GM18519 (cell line): Measurements from ENCODE around the gene C3orf22.

ENCODE experiments used
- ATAC-seq: cut with Tn5 transposase; IDR thresholded peaks from one replicate; pipeline ENCODE4 v1.9.1; 2021; ENCODE audit warnings: mild to moderate bottlenecking, moderate library complexity; ENCODE audit not compliant: unreplicated experiment, low FRiP score

The C3orf22 gene

DNA sequence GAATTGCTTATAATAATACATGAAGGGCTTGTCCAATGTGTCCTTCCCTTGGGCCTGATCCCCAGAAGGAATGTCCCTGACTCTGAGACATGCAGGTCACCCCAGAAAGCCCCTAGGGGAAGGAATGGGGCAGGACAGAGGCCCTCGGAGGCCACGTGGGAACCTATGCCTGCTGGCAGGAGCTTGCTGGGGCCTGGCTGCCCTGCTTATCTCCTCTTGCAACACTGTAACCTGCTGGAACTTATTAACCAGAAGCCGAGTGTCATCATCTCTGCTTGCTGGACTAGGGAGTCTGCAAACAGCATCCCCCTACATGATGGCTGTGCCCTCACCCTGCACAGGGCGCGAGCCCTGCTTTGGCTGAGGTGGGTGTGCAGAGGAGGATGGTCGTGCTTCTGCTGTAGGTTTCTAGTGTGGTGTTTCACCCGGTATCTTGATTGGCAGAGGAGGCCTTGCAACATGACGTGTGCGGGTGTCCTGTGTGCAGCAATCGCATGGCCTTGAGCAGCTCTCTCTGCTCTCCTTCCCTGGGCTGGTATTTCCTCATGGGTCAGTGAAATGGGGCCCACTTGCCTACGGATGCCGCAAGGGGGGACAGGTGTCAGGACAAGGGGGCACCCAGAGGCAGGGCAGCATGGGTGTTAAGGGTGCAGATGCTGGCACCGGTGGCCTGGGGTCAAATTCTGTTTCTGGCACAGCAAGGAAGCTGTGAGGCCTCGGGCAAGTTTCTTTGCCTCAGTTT is 29.8 kb downstream of the C3orf22 start:
- ATAC-seq = no peak

DNA sequence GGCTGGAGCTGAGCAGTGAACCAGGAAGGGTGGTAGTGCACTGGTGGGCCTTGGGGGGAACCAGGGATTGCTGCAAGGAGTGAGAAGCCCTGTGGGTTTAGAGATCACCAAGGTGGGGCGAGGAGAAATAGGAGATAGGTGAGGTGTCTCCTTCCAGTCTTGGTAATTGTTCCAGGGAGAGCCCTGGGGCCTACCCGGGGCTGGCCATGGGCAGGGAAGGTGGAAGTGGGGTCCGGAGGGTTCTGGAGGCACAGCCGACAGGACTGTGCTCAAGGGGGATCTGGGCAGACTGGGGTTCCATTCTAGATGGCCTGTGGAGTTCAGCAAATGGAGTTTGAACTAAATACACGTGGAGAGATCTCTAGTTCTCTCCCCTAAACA is 30.3 kb downstream of the C3orf22 start:
- no peak for ATAC-seq

DNA sequence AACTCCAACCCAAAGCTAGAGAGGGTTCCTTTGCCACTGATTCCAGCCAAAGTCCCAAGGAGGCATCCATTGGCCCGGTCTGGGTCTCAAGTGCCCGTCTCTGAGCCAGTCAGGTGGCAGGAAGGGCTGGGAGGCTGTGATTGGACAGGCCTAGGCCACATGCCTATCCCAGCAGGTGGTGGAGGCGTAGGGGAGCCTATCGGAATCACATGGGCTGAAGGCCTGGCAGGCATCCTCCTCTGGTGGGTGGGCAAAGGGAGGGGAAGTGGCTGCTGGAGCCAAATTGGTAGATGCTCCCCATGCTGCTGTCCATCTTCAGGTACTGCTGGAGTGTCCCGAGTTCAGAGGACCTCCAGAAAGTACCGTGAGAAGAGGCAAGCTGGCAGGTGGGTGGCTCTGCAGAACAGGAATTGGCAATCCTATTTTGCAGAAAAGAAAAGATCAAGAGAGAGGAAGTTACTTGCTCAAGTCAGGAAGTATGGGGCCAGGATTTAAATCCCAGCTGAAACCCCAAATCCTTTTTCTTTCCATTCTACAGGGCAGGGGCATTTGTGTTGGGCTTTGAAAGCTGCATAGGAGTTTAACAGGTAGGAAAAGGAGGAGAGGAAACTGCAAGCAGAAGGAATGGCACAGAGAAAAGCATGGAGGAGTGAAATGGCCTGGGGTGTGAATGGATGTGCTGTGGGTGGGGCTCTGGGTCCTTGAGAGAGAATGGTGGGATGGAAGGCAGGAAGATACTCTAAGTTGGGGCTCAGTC is 31.1 kb downstream of the C3orf22 start:
- ATAC-seq = no peak

DNA sequence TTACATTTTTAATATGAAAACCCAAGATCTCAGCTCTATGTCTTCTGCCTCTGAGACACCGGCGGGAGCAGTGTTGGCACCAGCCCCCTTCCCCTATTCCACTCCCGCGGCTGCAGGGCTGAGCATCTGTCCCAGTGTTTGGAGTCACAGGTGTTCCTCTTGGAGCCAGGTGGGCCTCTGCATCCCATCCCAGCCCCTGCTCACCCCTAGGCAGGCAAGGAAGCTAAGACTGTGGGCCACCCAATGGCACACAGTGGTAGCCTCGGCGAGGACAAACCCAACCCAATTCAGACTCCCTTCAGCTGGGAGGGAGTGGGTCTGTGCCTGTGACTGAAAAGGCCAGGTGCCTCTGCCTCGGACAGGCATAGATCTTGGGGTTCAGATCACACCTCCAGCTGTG is 31.7 kb downstream of the C3orf22 start:
- ATAC-seq = no peak

DNA sequence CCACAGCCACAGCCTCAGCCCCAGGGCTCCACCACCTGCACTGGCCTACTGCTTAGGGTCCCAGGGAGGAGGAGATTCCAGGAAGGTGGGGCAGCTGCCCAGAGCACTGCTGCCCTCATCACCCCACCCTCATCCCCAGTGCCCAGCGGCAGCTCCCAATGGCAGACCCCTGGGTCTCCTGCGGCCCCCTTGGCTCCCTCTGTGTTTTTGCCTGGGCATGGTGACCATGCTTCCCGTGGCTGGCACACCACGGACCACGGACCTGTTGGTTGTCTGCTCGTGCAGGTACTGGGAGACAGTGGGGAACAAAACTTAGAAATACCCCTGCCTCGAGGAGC is 32.1 kb downstream of the C3orf22 start:
- ATAC-seq = no peak

DNA sequence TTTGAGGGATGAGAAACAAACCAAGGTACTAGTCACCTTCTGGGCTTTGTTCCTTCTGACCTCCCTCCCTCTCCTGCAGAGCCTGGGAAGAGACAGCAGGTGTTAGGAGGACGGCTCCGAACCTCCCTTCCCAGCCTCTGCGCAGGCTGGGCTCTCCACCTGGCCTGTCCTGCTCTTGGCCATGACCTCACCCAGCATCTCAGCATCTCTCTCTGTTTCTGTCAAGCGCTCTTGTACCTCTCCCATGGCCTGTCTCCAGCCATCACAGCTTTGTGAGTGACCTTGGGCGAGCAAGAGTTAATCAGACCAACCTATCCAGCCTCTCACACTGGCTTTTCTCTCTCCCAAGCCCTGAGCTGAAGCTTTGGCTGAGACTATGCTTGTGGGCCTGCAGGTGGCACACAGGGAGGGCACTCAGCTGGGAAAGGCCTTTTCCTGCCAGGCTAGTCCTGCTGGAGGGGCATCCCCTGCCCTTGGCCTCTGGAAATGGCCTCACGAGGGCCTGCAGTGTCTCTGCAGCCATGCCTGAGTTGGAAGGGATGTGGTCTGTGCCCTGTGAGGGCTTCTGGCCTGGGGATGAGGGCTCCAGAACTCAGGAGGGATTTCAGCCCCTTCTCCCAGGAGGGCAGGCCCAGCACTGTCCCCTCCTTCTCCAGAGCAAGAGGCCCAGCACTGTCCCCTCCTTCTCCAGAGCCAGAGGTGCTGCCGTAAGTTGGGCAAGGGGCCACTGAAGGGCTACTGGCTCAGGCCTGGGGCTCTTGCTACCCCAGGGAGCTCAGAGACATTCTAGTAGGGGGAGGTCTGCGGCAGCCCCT is 32.7 kb downstream of the C3orf22 start:
- ATAC-seq = no peak

DNA sequence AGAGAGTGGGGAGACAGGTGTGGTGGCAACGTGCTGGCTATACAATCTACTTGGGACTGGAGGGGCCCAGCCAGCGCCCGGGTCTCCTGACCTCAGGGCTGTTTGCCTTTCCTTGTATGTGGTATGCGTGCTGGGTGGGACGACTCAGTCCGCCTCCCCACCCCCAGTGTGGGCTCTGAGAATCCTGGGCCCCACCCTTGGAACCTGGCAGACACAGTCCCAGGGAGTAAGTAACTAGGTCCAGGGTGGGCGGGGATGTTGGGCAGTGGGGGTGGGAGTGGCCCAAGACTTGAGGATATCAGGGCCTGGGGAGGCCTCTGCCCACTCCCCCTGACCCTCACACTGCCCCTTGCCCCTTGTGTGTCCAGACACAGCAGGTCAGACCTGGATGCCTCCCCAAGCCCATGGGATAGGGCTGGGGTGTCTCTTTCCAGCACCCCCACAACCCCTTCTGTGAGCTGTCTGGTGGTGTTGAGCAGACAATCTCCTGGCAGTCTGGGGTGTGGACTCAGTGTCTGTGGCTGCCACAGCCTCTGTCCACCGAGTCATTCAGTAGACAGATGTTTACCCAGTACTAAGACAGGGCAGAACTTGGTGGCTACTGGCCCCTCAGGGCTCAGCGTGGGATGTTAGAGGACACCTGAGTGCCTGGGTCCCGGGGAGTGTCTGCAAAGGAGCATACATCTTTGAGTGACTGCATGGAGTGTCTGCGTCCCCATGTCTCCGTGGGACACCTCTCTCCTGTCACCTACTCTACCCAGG is 33.5 kb downstream of the C3orf22 start:
- no peak for ATAC-seq

DNA sequence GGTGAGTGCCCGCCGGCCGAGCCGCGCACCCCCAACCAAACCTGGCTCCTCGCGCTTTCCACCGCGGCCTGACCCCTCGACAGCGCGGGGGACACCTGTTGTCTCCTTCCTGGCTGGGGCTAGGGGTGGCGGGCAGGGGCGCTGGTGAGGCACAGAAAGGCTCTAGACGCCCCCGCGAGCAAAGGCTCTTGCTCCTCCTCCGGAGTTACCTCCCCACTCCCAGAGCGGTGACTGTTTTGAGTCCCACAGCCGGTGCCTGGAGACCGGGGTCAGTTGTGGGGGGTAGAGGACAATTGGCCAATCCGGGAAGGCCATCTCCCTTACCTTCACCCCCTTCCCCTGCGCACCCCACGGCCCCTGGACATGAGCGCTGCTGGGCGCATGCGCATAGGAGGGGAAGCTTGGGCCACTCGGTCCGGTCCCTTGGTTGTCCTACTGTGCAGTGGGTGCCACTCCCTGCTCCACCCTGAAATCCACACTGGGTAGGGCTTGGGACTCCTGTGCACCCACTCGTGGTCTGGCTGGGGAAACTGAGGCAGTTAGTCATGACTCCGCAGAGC is 34.2 kb downstream of the C3orf22 start:
- no peak for ATAC-seq

DNA sequence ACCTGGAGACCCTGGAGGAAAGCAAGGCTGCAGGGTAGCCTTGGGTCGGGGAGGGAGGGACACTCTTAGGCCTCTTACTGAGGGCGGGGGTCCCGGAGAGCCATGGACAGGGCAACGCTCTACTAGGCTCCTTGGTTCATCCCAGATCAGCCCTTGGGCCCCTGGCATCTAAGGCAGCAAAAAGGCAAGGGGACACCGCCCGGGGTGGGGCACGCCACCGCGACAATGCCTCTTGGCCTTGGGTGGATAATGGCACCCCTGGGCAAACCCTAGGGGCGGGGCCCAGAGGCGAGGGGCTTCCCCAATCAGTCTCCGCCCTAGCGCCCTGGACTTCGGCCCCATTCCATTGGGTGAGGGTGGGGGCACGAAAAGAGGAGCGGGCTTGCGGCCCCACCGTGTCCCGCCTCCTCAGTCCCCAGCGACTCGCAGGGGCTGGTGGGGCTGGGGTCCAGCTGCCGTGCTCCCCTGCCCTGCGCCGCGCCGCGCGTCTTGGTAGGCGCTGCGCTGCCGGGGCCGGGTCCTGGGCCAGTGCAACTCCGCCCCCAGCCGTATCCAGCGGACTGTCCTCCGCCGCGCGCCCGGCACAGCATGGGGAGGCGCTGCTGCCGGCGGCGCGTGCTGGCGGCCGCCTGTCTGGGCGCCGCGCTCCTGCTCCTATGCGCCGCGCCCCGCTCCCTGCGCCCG is 34.8 kb downstream of the C3orf22 start, which contains the start of gene CHST13:
Gene CHST13, plus strand, starts transcription at position 411 of the 684 bp plus-strand sequence. Its CDS starts 178 bp downstream, at position 589.
- ATAC-seq = no peak

DNA sequence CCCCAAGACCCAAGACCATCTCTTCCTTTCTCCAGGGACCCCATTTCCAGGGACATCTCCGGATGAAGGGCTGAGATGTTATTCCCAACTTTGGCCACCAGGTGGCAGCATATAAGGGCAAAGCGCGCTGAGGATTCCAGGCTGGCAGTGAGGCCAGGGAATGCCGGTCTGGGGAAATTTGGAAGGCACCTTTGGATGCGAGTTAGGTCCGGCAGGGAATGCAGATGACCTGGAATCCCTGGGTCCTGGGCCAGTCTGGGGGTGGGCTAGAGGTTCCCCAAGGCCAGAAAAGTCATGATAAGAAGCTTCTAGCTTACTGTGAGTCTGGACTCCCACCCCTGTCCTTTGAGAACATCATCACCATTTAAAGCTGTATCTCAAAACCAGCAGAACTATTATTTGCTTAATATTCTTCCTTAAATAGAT is 36.4 kb downstream of the C3orf22 start:
- no peak for ATAC-seq

DNA sequence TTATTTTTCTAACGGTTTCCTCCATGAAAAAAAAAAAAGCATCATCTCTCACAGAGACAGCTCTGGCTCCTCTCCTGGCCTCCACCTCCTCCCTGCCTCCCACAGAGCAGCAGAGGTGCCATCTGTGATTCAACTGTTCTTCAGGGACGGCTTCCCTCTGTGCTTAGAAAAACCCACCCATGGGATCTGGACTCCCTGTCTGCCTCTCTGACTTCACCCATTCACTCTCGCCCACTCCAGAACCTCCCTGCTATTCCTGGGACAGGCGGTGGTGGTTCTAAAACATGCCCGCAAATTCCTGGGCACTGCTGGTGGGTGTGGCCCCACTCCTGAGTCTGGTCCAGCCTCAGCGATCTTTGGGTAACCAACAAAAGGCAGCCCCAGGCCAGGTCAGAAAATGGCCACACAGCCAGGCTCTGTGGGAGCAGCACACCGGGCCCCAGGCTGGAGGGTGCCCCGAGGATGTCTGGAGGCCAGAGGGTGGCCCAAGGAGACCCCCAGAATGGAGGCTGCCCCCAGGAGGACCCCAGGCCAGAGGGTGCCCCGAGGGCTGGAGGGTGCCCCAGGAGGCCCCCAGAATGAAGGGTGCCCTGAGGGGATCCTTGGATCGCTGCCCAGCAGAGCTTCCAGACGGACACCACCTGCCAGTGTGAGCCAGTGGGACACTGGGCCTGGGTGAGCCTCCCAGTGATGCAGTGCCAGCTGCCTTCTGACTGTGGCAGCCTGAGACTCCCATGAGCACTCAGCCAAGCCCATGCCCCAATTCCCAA is 37.4 kb downstream of the C3orf22 start:
- ATAC-seq = no peak

DNA sequence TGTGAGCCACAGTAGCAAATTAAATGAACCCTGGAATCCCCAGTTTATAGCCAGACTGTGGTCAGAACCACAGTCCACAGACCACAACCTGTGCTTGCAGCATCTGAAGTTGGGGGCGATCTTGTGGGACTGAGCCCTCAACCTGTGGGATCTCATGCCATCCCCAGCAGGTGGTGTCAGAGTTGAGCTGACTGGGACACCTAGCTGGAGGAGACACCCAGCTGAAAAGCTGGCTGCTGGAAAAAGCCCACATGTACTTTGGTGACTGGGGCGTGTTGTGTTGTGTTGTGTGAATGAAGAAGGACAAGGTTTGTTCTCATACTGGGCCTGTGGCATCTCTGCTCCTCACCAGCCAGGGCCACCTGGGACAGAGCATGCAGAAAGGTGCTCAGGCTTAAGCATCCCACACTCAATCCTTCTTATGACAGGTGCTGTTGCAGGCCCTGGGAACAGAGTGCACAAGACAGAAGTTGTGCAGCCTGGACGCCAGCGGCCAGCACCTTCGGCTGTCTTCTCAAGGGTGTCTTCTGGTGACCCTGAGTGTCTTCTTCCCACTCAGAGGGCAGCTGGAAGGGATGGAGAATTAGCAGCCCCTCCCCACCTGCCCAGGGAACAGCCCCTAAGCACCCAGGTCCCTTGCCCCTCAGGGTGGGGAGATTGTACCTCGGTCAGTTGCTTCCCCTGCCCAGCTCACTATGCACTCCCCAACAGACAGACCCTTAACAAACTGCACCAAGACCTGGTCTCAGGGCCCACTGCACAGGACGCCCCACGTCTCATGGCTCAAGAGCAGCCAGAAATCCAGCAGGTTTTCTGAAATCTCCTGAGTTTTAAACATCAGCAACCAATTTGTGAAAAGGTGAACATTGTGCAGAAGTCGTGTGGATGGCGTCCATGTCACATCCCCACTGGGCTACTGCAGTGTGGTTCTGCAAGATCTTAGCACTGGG is 39.0 kb downstream of the C3orf22 start:
- no peak for ATAC-seq

DNA sequence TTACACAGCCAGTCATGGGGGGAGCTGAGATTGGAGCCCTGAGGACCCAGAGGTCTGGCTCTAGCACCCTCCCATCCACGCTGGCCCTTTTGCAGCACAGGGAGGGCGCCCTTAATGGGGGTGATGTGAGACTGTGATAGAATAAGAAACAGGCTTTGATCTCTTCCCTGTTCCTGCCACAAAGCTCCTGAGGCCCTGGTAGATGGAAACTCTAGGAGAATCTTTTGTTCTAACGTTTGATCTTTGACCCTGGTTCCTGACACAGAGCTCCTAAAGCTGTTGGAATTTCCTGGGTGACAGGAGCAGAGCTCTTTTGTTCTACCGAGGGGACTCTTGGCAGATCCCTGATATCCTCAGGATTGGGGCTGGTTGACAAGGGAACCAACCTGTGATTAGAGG is 40.0 kb downstream of the C3orf22 start:
- ATAC-seq = no peak

DNA sequence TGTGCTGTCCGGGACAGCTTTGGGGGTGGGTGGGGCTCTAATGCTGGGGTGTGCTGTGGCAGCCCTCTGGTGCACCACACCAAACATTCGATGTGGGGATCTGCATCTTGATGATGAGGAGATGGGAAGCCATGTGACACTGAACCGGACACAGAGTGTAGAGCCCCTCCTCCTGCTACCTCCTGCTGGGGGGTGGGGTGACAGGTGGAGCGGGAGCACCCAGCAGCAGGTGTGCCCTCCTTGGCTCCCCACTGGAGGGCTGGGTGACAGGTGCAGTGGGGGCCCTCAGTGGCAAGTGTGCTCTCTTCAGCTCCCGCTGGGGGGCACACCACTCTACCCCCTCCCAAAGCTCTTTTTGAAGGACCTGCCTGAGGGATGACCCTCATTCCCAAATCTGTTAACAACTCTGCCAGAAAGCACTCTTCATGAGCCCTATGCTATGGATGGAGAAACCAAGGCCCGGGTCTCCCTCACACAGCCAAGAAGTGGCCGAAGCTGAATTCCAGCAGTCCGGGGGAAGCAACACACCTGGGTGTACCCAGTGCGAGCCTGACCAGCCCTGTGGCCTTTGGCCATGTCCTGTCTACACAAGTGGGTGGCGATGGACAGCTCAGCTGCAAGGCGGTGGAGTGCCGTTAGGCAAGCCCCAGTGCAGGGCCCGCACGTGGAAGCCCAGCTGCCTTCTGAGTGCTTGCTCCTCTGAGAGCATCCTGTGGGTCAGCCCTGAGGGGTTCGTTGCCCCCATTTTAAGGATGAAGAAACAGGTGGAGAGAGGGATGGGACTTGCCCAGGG is 40.5 kb downstream of the C3orf22 start:
- ATAC-seq = no peak

DNA sequence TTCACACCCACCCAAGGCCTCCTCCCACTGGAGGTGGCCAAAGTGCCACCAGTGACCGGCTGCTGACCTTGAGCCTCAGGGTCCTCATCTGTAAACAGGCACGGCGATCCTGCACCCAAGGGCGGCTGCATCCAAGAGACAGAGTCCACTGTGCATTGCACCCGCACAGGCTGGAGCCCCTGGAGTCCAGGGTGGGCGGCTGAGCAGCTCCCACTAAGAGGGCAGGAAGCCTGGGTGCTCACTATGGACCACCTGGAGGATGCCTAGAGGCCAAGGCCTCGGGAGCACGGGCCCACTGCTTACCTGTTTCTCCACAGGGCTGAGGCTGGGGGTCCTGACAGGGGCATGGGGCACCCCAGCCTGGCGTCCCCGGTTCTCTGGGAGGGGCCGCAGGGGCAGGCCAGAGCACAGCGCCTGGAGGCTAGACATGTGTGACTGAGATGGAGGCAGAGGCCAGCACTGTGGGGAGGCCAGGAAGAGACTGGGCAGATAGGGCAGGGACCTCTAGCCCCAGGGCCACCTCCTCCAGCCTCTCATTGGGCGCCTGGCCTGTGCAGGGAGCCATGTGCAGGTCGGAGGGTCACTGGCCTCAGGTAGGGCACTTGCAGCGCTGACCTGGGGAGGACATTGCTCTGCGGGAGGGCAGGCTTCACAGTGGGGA is 41.3 kb downstream of the C3orf22 start, which contains the start of gene UROC1:
Gene UROC1, minus strand, starts transcription at position 483 of the 661 bp plus-strand sequence. Its CDS starts 54 bp downstream, at position 429.
- no peak for ATAC-seq

DNA sequence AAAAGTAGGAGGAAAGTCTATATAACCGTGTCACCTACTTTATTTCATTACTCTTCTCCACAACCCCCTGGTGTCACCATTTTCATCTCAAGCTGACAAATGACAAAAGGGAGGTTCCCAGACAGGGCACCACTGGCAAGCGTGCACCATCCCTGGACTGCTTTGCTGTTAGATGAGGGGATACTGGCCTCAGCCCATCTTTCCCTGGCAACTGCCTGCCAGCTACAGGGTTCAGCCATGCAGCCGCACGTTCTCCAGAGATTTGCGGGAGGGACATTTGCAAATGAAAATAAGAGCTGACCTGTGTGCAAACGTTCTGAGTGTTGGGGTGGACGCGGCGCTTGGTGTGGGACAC is 41.8 kb downstream of the C3orf22 start:
- no peak for ATAC-seq
